HUES6 (cell line): ENCODE data around the gene HK3.

Experiments used
- H3K27ac ChIP-seq: 2 replicates; pipeline ENCODE4 v1.7.0; 2013; ENCODE audit warnings: low read depth, mild to moderate bottlenecking, low read length, inconsistent platforms
- H3K27me3 ChIP-seq: 2 replicates; pipeline ENCODE4 v1.6.1; 2013; ENCODE audit warnings: low read length; ENCODE audit not compliant: control insufficient read depth, insufficient read depth
- H3K36me3 ChIP-seq: 2 replicates; pipeline ENCODE4 v1.6.1; 2013; ENCODE audit warnings: low read length; ENCODE audit not compliant: control insufficient read depth, insufficient read depth
- H3K4me1 ChIP-seq: 2 replicates; pipeline ENCODE4 v1.6.1; 2013; ENCODE audit warnings: low read length; ENCODE audit not compliant: control insufficient read depth, insufficient read depth
- H3K4me3 ChIP-seq: 2 replicates; pipeline ENCODE4 v1.5.1; 2013; ENCODE audit warnings: low read depth, low read length
- H3K9ac ChIP-seq: one replicate; pipeline ENCODE4 v1.6.1; 2013; ENCODE audit warnings: mild to moderate bottlenecking, low read length
- H3K9me3 ChIP-seq: 2 replicates; pipeline ENCODE4 v1.6.1; 2013; ENCODE audit warnings: low read depth, low read length; ENCODE audit not compliant: control insufficient read depth, insufficient read depth

Gene HK3

DNA sequence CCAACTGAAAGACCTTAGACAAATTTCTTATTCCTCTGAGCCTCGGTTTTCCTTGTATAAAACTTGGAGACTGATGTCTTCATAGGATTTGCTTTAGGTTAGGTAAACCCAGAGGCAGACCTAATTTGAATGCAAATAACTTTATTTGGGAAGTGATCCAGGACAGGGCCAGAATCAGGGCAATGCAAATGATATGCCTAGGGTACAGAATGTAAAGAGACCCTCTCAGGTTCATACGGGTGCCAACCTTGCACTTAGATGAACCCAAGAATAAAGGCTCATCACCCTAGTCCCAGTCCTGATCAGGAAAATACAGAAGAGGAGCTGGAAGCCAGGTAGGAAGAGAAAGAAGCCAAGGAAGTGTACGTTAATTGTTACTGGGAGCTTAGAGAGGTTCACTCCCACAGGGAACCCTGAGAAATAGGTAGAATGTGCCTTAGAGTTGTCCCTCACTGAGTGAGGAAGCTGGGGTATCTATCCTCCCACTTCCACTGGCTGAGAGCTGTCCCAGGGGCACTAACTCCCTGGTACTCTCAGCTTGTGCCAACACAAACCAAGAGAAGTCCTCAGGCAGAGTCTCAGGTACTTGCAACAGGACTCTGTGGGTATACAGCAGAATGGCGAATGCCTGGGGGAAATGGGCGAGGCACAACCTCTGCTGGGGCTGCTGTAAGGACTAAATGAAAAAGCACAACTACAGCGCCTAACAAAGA, 3.1 kb upstream of the HK3 start:
- Histone ChIP-seq H3K27me3 (no peaks in the 10 kb centered on the region), H3K9me3 (no peaks in the 10 kb centered on the region), H3K36me3 (peaks cover 62% of the 10 kb centered on the region), H3K4me1 (no peaks in the 10 kb centered on the region; the same call in 1 of the 2 replicates), H3K27ac (no peak overlapping the region), H3K4me3 (no peak overlapping the region), H3K9ac (no peak overlapping the region)

DNA sequence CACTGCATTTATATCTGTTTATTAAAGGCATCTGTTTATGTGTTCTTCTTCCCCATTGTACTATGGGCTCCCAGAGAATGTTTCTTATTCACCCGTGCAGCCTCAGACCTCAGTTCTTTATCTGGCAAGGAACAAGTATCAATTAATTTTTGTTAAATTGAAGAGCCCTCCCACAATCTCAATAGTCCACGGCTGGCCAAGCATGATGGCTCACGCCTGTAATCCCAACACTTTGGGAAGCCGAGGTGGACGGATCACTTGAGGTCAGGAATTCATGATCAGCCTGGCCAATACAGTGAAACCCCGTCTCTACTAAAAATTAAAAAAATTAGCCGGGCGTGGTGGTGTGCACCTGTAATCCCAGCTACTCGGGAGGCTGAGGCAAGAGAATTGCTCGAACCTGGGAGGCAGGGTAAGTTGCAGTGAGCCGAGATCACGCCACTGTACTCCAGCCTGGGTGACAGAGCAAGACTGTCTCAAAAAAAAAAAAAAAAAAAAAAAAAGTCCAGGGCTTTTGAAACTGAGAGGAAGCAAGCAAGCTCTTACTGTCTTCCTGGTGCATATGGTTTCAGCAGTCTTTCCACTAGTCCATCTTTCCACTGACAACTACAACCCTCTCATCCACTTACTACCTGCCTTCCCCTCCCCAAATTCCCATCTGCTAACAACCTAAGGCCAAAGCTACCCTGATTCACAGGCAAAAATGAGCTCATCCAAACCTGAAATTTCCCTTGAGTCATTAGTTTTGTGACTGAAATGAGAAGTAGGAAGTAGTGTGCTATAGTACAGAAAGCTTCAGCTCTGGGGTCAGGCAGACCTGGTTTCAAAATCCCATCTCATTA, 2.3 kb upstream of the HK3 start:
- no peak overlapping the region for H3K4me3 ChIP-seq
- H3K9ac ChIP-seq, result no peak overlapping the region
- H3K27me3 ChIP-seq, result no peaks in the 10 kb centered on the region
- no peak overlapping the region for H3K27ac ChIP-seq
- peaks cover 54% of the 10 kb centered on the region for H3K36me3 ChIP-seq
- H3K4me1 ChIP-seq, result no peaks in the 10 kb centered on the region; the same call in 1 of the 2 replicates
- H3K9me3 ChIP-seq, result no peaks in the 10 kb centered on the region

DNA sequence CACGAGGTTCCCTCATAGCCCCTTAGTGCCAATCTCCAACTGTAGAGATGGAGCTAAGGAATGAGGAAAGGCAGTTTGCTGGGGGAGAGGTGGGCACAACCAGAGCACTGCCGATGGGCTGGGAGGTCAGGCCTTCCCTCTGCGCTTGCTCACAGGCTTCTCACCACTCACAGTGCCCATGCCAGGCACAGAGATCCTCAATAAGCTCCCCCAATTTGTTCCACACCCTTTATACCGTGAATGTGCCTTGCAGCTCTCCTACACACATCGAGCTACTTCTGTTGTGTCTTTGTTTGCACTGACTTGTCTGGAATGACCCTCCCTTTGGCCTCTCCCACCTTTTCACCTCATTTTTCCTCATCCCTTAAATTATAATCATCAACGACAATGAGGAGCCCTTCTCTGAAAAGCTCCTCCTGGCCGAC, 1.6 kb upstream of the HK3 start:
- Histone ChIP-seq H3K36me3 (peaks cover 47% of the 10 kb centered on the region), H3K4me3 (no peak overlapping the region), H3K9ac (no peak overlapping the region), H3K27me3 (no peaks in the 10 kb centered on the region), H3K27ac (no peak overlapping the region), H3K4me1 (no peaks in the 10 kb centered on the region; the same call in 1 of the 2 replicates), H3K9me3 (no peaks in the 10 kb centered on the region)

GRCh38 chr5:176899946-176900779, 1.0 kb upstream of the HK3 start:
- Histone ChIP-seq H3K27ac (no peak overlapping the region), H3K4me3 (no peak overlapping the region), H3K9ac (no peak overlapping the region)

DNA sequence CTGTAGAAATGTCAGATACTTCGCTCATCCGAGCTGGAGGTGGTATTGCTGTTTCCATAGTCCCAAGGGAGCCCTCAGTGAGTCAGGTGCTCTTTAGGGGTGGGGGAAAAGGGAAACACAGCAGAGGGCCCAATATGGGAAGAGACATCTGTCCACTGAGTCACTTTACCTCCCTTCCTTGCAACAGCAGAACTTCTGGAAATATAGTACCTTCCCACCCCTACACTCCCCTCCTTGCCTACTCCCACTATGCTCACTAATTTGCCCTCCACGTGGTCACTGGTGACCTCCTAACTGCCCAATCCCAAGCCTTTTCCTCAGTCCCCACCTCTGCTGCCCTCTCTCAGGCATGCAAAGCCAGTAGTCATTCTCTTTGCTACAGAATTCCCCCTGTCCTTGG, 1.9 kb downstream of the HK3 start:
- Histone ChIP-seq H3K9me3 (no peaks in the 10 kb centered on the region), H3K9ac (no peak overlapping the region), H3K4me1 (no peaks in the 10 kb centered on the region; the same call in 1 of the 2 replicates), H3K27ac (no peak overlapping the region), H3K4me3 (no peak overlapping the region), H3K36me3 (peaks cover 13% of the 10 kb centered on the region), H3K27me3 (no peaks in the 10 kb centered on the region)

More at GRCh38 chr5:176899946-176900779, 1.0 kb upstream of the HK3 start:
- Histone ChIP-seq H3K9me3 (no peaks in the 10 kb centered on the region), H3K36me3 (peaks cover 41% of the 10 kb centered on the region), H3K27me3 (no peaks in the 10 kb centered on the region), H3K4me1 (no peaks in the 10 kb centered on the region; the same call in 1 of the 2 replicates)

- no peak overlapping the region for H3K27ac ChIP-seq
- H3K4me1 ChIP-seq, result no peaks in the 10 kb centered on the region; the same call in 1 of the 2 replicates
- H3K4me3 ChIP-seq, result no peak overlapping the region
- H3K9me3 ChIP-seq, result no peaks in the 10 kb centered on the region
- 0 out of 2 replicates have a peak, but pooled peaks cover 3% of the 10 kb centered on the region for H3K36me3 ChIP-seq
- H3K9ac ChIP-seq, result no peak overlapping the region
- H3K27me3 ChIP-seq, result no peaks in the 10 kb centered on the region
Measured at GRCh38 chr5:176895831-176896230, 3.3 kb downstream of the HK3 start.

DNA sequence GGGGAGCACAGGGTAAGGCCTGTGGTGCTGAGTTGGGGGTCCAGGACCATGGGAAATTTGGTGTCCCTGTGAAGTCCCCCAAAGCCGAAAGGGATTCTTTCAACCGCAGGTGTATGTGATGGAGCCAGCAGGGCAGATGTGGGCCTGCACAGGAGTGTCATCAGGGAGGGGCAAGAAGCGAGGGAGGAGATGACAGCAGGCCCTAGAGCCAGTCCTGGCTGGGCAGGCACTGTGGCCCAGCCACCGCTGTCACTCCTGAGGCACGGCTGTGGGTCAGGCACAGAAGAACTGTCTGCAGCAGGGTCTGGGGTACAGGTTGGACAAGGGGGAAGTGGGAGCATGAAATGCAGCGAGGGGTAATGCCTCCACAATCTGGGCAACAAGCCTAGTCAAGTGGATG, 4.8 kb downstream of the HK3 start:
- no peaks in the 10 kb centered on the region for H3K36me3 ChIP-seq
- H3K9ac ChIP-seq, result no peak overlapping the region
- H3K9me3 ChIP-seq, result no peaks in the 10 kb centered on the region
- no peak overlapping the region for H3K27ac ChIP-seq
- no peak overlapping the region for H3K4me3 ChIP-seq
- H3K27me3 ChIP-seq, result no peaks in the 10 kb centered on the region
- H3K4me1 ChIP-seq, result no peaks in the 10 kb centered on the region

DNA sequence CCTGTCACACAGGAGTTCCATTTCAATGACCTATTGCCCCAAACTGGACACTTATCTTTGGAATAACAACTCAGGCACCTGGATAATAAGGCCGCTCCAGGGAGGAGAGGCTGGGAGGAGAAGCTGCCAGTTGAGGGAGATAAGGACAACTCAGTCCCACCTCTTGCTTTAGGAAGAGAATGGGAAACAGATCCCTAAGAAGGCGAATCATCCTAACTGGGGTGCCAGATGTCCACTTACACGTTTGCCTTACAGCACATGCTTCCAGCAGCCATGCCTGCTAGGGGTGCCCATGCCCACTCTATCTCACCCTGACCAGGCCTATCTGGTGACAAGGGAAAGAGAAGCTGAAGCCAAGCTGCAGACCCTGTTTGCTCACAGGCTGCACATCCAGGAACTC, 6.5 kb downstream of the HK3 start:
- Histone ChIP-seq H3K9me3 (no peaks in the 10 kb centered on the region), H3K4me3 (no peak overlapping the region), H3K27ac (no peak overlapping the region), H3K27me3 (no peaks in the 10 kb centered on the region), H3K36me3 (no peaks in the 10 kb centered on the region), H3K4me1 (no peaks in the 10 kb centered on the region), H3K9ac (no peak overlapping the region)

- Histone ChIP-seq H3K4me1 (no peaks in the 10 kb centered on the region), H3K9ac (no peak overlapping the region), H3K27ac (no peak overlapping the region), H3K27me3 (no peaks in the 10 kb centered on the region), H3K4me3 (no peak overlapping the region), H3K36me3 (no peaks in the 10 kb centered on the region), H3K9me3 (no peaks in the 10 kb centered on the region)
Measured at GRCh38 chr5:176891331-176891958, 7.7 kb downstream of the HK3 start.

GRCh38 chr5:176890455-176891330, 8.5 kb downstream of the HK3 start:
- H3K27ac ChIP-seq, result no peak overlapping the region
- H3K4me3 ChIP-seq, result no peak overlapping the region
- H3K27me3 ChIP-seq, result no peaks in the 10 kb centered on the region
- H3K9me3 ChIP-seq, result no peaks in the 10 kb centered on the region
- H3K36me3 ChIP-seq, result no peaks in the 10 kb centered on the region
- H3K9ac ChIP-seq, result no peak overlapping the region
- H3K4me1 ChIP-seq, result no peaks in the 10 kb centered on the region
